IgD-negative memory B cell (primary cell): ENCODE results near the gene CHST11. TPM values are rescaled to one million over a fixed set of nuclear protein-coding genes. Genes with fewer than 3 reads are reported as not detected.
A peak's percentile ranks its signal among the peaks of the same experiment; 100 is the strongest.

Source experiments
- H3K27ac Mint-ChIP-seq, 3 donors: one replicate each; pipeline ENCODE4 v1.8.0; 2020 to 2022; ENCODE audit warnings: mild to moderate bottlenecking in 3 of 3, mixed read lengths in 3 of 3, moderate library complexity in 1 of 3
- H3K27me3 Mint-ChIP-seq: one replicate; pipeline ENCODE4 v1.8.0; 2021; ENCODE audit warnings: mixed read lengths
- H3K36me3 Mint-ChIP-seq: one replicate; pipeline ENCODE4 v1.8.0; 2020; ENCODE audit warnings: mild to moderate bottlenecking, mixed read lengths
- H3K4me1 Mint-ChIP-seq, 3 donors: one replicate each; pipeline ENCODE4 v1.8.0; 2020 to 2022; ENCODE audit warnings: mixed read lengths in 3 of 3, mild to moderate bottlenecking in 1 of 3
- H3K4me3 Mint-ChIP-seq, 4 donors: one replicate each; pipeline ENCODE4 v1.8.0; 2020 to 2022; ENCODE audit warnings: mild to moderate bottlenecking in 4 of 4, mixed read lengths in 4 of 4, moderate library complexity in 3 of 4
- H3K9me3 Mint-ChIP-seq, 3 donors: one replicate each; pipeline ENCODE4 v1.8.0; 2020 to 2021; ENCODE audit warnings: mixed read lengths in 3 of 3, mild to moderate bottlenecking in 1 of 3
- polyA plus RNA-seq: library from polyadenylated mRNA; unstranded; fragments of 300-500 nt; fragmentation: Illumina TruSeq; gene quantifications from one replicate; pipeline ENCODE4 v1.2.3, GENCODE V29; 2021

CHST11 gene
- polyA plus RNA-seq, 1 donor from 2014 or later = 41.7 TPM

GRCh38 chr12:104729091-104729490, 272.3 kb downstream of the CHST11 start:
- Mint-ChIP-seq H3K4me3 (no peak overlapping the region), H3K4me1 (peaks cover 4 to 14% (median 12%) of the 10 kb centered on the region in 3 donors), H3K27me3 (no peaks in the 10 kb centered on the region), H3K36me3 (no peaks in the 10 kb centered on the region), H3K27ac (peak overlapping the region in 1 of 3 donors; percentile 87), H3K9me3 (no peaks in the 10 kb centered on the region)

GRCh38 chr12:104729610-104730446, 273.1 kb downstream of the CHST11 start:
- peak overlapping the region in 1 of 3 donors; percentile 87 for H3K27ac Mint-ChIP-seq
- no peaks in the 10 kb centered on the region for H3K9me3 Mint-ChIP-seq
- no peaks in the 10 kb centered on the region for H3K27me3 Mint-ChIP-seq
- peaks cover 4 to 14% (median 13%) of the 10 kb centered on the region in 3 donors for H3K4me1 Mint-ChIP-seq
- H3K36me3 Mint-ChIP-seq = no peaks in the 10 kb centered on the region
- H3K4me3 Mint-ChIP-seq = no peak overlapping the region

- H3K4me1 Mint-ChIP-seq = peaks cover 9 to 22% (median 21%) of the 10 kb centered on the region in 3 donors
- H3K4me3 Mint-ChIP-seq = no peak overlapping the region
- no peaks in the 10 kb centered on the region for H3K9me3 Mint-ChIP-seq
- no peak overlapping the region for H3K27ac Mint-ChIP-seq
- H3K36me3 Mint-ChIP-seq = no peaks in the 10 kb centered on the region
- H3K27me3 Mint-ChIP-seq = no peaks in the 10 kb centered on the region
Observed at GRCh38 chr12:104730763-104731162, 274.0 kb downstream of the CHST11 start.

DNA sequence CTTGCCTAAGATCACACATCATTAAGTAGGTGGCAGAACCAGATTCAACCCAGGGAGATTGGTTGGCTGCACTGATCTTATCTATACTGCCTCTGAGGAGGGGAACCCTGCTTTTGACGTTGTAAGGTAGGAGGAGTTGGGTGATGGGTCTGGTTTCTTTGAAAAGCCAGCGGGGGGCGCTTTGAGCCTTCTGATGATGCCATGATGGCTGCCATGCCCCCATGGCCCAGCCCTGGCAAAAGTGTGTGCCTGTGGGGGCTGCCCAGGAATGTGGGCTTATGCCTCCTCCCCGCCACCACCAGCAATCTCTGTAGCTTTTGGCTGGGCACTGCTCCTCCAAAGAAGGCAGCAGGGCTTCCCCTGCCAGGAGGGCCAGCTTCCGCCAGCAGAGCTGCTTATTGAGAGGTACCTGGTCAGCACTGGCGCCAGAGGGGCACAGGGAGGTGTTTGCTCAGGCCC, 277.0 kb downstream of the CHST11 start:
- Mint-ChIP-seq H3K27ac (peak overlapping the region in 2 of 3 donors; percentile 31 to 54), H3K4me1 (peaks cover 29 to 34% (median 32%) of the 10 kb centered on the region in 3 donors), H3K27me3 (peaks cover 1% of the 10 kb centered on the region), H3K9me3 (no peaks in the 10 kb centered on the region), H3K36me3 (peaks cover 4% of the 10 kb centered on the region), H3K4me3 (no peak overlapping the region)

- Mint-ChIP-seq H3K36me3 (peaks cover 4% of the 10 kb centered on the region), H3K27ac (peak overlapping the region in 1 of 3 donors; percentile 59), H3K9me3 (no peaks in the 10 kb centered on the region), H3K4me3 (no peak overlapping the region), H3K27me3 (peaks cover 2% of the 10 kb centered on the region), H3K4me1 (peaks cover 36 to 41% (median 37%) of the 10 kb centered on the region in 3 donors)
Observed at GRCh38 chr12:104734541-104735095, 277.9 kb downstream of the CHST11 start.

DNA sequence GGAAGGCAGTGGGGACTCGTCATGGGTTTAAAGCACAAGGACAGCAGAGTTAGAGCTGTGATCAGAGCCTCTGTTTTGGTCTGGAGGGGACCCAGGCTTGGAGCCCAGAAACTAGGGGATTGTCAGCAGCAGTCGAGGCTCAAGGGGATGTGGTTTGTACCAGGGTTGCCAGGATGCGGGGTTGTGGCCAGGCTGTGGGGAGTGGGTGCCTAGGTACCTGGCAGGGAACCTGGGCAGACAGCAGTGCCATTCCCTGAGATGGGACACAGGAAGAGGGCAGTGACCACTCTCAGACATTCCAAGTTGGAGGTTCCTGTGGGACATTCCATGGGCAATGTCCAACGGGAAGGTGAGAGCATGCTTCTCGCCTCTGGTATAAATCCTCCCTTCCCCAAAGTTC, 279.1 kb downstream of the CHST11 start:
- Mint-ChIP-seq H3K4me1 (peaks cover 46 to 52% (median 46%) of the 10 kb centered on the region in 3 donors), H3K36me3 (peaks cover 4% of the 10 kb centered on the region), H3K27me3 (peaks cover 2% of the 10 kb centered on the region), H3K27ac (peak overlapping the region in 1 of 3 donors; percentile 91), H3K4me3 (peak overlapping the region in 1 of 4 donors; percentile 69), H3K9me3 (no peaks in the 10 kb centered on the region)

- H3K27ac Mint-ChIP-seq = peak overlapping the region in 2 of 3 donors; percentile 46 to 88
- H3K27me3 Mint-ChIP-seq = peaks cover 2% of the 10 kb centered on the region
- H3K4me3 Mint-ChIP-seq = peak overlapping the region in 1 of 4 donors; percentile 69
- H3K36me3 Mint-ChIP-seq = peaks cover 4% of the 10 kb centered on the region
- no peaks in the 10 kb centered on the region for H3K9me3 Mint-ChIP-seq
- H3K4me1 Mint-ChIP-seq = peaks cover 50 to 57% (median 51%) of the 10 kb centered on the region in 3 donors
Observed at GRCh38 chr12:104736307-104736706, 279.6 kb downstream of the CHST11 start.

DNA sequence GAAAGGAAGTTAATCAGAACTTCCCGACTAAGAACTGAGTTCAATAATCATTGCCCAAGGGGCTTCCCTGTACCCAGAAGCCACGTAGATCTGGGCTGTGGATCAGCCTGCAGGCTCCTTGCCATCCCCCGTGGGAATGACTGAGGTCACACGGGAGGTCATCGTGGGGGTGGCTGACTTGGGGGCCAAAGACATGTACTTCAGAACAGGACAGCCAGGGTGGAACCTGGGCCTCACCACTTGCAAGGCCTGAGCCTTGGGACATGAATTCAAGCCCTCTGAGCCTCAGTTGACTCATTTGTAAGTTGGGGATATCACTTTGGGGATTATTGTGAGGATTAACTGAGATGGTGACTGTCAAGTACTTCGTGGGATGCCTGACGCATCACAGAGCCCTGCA, 280.4 kb downstream of the CHST11 start:
- peak overlapping the region; percentile 63 to 88 (median 68) for H3K27ac Mint-ChIP-seq
- H3K4me3 Mint-ChIP-seq = peak overlapping the region in 1 of 4 donors; percentile 69
- H3K9me3 Mint-ChIP-seq = no peaks in the 10 kb centered on the region
- H3K36me3 Mint-ChIP-seq = peaks cover 4% of the 10 kb centered on the region
- peaks cover 50 to 64% (median 51%) of the 10 kb centered on the region in 3 donors for H3K4me1 Mint-ChIP-seq
- H3K27me3 Mint-ChIP-seq = peaks cover 2% of the 10 kb centered on the region

GRCh38 chr12:104737791-104738301, 281.1 kb downstream of the CHST11 start:
- peaks cover 52 to 67% (median 53%) of the 10 kb centered on the region in 3 donors for H3K4me1 Mint-ChIP-seq
- peak overlapping the region in 2 of 4 donors; percentile 47 to 52 for H3K4me3 Mint-ChIP-seq
- H3K9me3 Mint-ChIP-seq = no peaks in the 10 kb centered on the region
- H3K27ac Mint-ChIP-seq = peak overlapping the region; percentile 63 to 88 (median 68)
- peaks cover 4% of the 10 kb centered on the region for H3K36me3 Mint-ChIP-seq
- H3K27me3 Mint-ChIP-seq = peaks cover 2% of the 10 kb centered on the region

GRCh38 chr12:104738331-104738730, 281.6 kb downstream of the CHST11 start:
- Mint-ChIP-seq H3K9me3 (no peaks in the 10 kb centered on the region), H3K27me3 (peaks cover 2% of the 10 kb centered on the region), H3K36me3 (peaks cover 4% of the 10 kb centered on the region), H3K27ac (peak overlapping the region; percentile 48 to 68 (median 63)), H3K4me3 (peak overlapping the region in 3 of 4 donors; percentile 8 to 47 (median 41)), H3K4me1 (peaks cover 55 to 67% (median 56%) of the 10 kb centered on the region in 3 donors)

GRCh38 chr12:104738776-104739642, 282.3 kb downstream of the CHST11 start:
- Mint-ChIP-seq H3K4me3 (peak overlapping the region in 3 of 4 donors; percentile 56 to 67 (median 58)), H3K27ac (peak overlapping the region; percentile 63 to 91 (median 68))

GRCh38 chr12:104740668-104741067, 283.9 kb downstream of the CHST11 start:
- Mint-ChIP-seq H3K27ac (peak overlapping the region; percentile 63 to 95 (median 68)), H3K27me3 (peaks cover 2% of the 10 kb centered on the region), H3K4me3 (peak overlapping the region; percentile 36 to 92 (median 77)), H3K4me1 (peaks cover 63 to 78% (median 67%) of the 10 kb centered on the region in 3 donors), H3K36me3 (peaks cover 6% of the 10 kb centered on the region), H3K9me3 (peaks cover 0 to 2% (median 0%) of the 10 kb centered on the region in 3 donors)

More at GRCh38 chr12:104738776-104739642, 282.3 kb downstream of the CHST11 start:
- Mint-ChIP-seq H3K4me1 (peaks cover 60 to 72% (median 60%) of the 10 kb centered on the region in 3 donors), H3K9me3 (no peaks in the 10 kb centered on the region), H3K36me3 (peaks cover 4% of the 10 kb centered on the region), H3K27me3 (peaks cover 2% of the 10 kb centered on the region)

GRCh38 chr12:104741077-104741476, 284.3 kb downstream of the CHST11 start:
- peak overlapping the region; percentile 63 to 95 (median 68) for H3K27ac Mint-ChIP-seq
- peaks cover 0 to 2% (median 0%) of the 10 kb centered on the region in 3 donors for H3K9me3 Mint-ChIP-seq
- H3K36me3 Mint-ChIP-seq = peaks cover 6% of the 10 kb centered on the region
- peaks cover 64 to 77% (median 66%) of the 10 kb centered on the region in 3 donors for H3K4me1 Mint-ChIP-seq
- H3K27me3 Mint-ChIP-seq = peaks cover 2% of the 10 kb centered on the region
- H3K4me3 Mint-ChIP-seq = peak overlapping the region; percentile 36 to 92 (median 77)
